GM21423 (cell line): ENCODE measurements around the gene CNTNAP2.
A peak's percentile ranks its signal among the peaks of the same experiment; 100 is the strongest.
"Not testable (repeated sequence)": the region's sequence is repeated elsewhere in the genome, so short reads cannot be mapped to it uniquely, and the experiment has no call there.

Experiments used
- ATAC-seq: cut with Tn5 transposase; IDR thresholded peaks from one replicate; pipeline ENCODE4 v1.9.1; 2021; ENCODE audit warnings: mild to moderate bottlenecking, moderate library complexity; ENCODE audit not compliant: unreplicated experiment

The CNTNAP2 gene

DNA sequence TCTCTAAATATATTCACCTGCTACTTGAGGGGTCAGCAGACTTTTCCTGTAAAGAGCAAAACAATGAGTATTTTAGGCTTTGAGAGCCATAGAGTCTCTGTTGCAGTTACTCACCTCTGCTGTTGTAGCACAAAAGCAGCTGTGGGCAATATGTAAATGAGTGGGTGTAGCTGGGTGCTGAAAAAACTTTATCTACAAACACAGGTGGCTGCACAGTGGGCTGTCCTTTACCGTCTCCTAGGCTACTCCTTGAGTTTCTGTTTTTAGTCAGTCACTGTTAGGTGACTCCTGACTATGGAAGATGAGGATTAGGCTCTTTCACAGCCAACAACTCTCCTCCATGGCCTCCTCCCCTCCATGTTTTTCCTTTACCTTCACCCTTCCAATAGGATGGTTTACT, 2187.9 kb downstream of the CNTNAP2 start:
- ATAC-seq: peak; percentile 52

DNA sequence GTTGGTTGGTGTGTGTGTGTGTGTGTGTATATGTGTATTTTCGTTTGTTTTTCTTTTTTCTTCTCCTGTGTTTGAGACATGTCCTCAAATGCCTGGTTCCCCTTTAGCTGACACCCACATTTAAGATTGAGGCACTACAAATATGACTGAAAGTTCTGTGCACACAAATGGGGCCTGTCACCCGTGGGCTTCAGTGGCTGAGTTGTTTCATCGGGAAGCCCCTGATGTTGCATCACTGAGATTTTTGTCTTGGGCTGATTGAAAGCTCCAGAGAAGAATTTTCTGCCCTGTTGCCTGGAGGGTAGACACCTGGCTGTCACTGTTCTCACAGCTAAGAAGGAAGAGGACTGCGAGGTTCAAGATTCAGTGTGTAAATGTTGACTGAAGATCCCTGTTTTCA, 2190.2 kb downstream of the CNTNAP2 start:
- peak; percentile 44 for ATAC-seq

- ATAC-seq: no peak
Measured at GRCh38 chr7:148318102-148318811, 2201.7 kb downstream of the CNTNAP2 start.

- ATAC-seq: no peak
Measured at GRCh38 chr7:148318838-148319237, 2202.2 kb downstream of the CNTNAP2 start.

DNA sequence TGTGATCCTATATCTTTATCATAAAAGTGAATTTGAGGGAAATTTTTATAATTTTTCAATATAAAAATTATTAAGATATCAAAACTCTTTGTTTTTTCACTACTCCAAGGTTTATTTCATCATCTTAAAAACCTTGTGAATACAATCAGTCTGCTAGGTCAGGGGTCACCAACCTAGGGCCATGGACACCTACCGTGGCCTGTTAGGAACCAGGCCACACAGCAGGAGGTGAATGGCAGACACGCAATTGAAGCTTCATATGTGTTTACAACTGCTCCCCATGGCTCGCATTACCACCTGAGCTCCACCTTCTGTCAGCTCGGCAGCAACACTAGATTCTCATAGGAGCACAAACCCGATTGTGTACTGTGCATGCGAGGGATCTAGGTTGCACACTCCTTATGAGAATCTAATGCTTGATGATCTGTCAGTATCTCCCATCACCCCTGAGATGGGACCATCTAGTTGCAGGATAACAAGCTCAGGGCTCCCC, 2202.8 kb downstream of the CNTNAP2 start:
- no peak for ATAC-seq

DNA sequence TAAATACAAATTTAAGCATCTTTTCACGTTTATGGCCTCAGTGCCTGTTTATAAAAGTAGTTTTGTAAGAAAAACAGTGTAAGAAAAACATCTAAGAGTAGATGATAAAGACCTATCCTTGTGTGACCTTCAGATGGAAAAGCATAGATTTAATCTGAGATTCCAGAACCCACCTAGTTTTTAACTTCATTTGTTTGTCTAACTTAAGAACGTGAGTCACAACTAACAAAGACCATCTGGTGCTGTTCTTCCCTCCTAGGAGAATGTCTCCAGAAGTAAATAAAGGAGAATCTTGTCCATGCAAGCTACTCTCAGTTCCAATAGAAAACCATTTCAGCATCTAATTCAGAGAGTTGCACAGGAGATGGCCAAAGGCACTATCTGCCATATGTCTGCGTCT, 2208.6 kb downstream of the CNTNAP2 start:
- no peak for ATAC-seq

- ATAC-seq: no peak
Measured at GRCh38 chr7:148327379-148327778, 2210.8 kb downstream of the CNTNAP2 start.

GRCh38 chr7:148328906-148329305, 2212.3 kb downstream of the CNTNAP2 start:
- no peak for ATAC-seq

- ATAC-seq: no peak
Measured at GRCh38 chr7:148330124-148330818, 2213.7 kb downstream of the CNTNAP2 start.

- ATAC-seq: no peak
Measured at GRCh38 chr7:148330822-148331221, 2214.2 kb downstream of the CNTNAP2 start.

- not testable (repeated sequence) for ATAC-seq
Measured at GRCh38 chr7:148331456-148331855, 2214.9 kb downstream of the CNTNAP2 start.

- no peak for ATAC-seq
Measured at GRCh38 chr7:148332191-148333186, 2215.9 kb downstream of the CNTNAP2 start.

DNA sequence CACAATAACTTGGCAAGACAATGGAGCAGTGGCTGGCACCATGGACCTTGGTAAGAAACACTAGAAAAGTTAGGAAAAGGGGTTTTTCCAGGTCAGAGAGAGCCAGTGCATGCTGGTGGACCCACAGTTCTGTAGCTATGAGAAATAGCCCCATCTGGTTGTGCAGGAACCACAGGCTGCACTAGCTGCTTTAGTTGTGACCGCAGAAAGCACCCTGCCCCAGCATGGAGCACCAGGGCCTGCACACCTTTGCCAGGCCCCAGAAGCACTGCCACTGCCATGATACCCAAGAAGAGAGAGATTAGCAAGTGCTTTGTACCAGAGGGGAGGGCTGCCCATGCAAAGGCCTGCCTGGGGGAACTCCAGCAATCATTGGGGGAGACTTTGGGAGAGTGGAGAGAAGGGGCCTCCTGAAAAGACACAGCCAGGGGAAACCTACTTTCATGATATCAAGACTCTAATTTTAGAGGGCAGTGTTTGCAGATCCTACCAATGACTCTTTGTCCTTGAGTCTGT, 2217.9 kb downstream of the CNTNAP2 start:
- ATAC-seq: no peak

DNA sequence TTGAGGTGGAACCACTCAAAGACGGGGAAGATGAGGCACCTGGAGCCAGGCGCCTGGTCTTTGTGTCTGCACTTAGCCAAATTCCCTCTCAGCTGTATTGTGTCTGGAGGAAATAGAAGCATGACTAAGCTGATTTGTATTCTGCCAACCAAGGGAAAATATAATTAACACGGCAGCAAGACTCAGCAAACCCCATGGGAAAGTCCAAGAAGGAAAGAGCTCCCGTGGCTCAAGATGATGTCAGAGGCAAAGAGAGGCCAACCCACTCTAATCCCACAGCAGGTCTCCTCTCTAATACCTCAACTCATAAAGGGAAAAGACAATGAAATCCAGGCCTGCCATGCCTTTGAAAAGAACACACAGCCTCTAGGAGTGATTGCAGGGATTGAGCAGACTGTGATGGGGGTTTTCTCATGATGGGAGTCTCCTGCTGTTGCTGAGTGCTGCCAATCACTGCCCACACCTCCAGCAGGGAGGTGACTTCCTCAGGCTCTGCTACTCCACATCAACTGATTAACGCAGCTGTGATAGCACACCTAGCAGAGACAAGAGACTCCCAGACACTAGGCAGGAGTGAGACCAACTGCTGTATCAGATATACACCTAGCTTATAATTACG, 2218.5 kb downstream of the CNTNAP2 start:
- ATAC-seq: no peak

GRCh38 chr7:148335790-148336189, 2219.2 kb downstream of the CNTNAP2 start:
- ATAC-seq: no peak

DNA sequence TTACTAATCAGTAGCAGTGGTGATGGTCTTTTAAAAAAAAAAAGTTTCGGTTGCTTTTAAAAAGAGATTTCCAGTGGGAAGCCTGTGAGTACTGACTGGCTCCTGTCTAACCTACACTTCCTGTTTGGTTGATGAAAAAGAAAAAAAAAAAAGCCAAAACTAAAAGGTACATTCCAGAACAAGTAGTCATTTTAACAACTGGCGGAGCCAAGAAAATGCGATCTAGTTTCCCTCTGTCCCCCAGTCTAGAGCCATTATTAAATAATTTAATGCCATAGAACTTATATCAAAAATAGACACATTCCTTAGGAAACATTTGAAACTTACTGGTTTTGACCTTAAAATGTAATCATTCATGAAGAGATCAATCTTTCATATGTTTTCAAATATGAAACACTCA, 2219.8 kb downstream of the CNTNAP2 start:
- ATAC-seq: no peak

DNA sequence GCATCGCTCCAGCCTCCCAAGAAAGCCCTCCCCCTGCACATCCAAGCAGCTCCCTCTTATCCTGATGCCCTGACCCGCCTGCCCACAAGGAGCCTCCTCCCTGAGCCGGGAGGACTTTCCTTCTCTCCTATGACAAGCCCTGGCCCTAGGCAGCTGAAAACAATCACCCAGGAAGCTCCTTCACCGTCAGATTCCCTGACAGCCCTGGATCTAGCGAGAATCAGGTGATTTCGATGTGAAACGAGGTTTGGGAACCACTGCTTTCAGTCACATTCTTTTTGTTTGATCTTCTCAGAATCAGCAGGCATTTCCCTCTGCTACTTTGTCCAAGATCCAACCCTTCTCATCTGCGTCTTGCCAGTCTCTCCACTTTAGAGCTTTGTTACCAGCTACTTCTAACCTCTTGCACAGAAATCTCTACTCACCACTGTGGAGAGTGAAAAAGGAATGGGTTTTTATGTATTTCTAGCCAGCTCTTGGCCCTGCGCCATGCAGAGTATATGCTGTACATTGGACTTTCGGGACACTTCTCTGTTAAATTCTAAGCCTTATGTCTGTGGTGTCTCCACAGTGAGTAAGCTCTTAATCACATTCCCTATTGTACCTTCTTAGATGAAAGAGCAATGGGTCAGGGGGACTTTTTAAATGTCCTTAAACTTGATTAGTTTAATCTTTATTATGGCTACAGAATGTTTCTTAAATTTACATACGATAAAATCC, 2220.8 kb downstream of the CNTNAP2 start:
- no peak for ATAC-seq

- ATAC-seq: no peak
Measured at GRCh38 chr7:148337995-148338747, 2221.6 kb downstream of the CNTNAP2 start.
